K562 (cell line): ENCODE data around the gene MECR. TPM values are rescaled to one million over a fixed set of nuclear protein-coding genes. Genes with fewer than 3 reads are reported as not detected.

Source experiments
- AFF4 ChIP-seq: sonication (generic); formaldehyde crosslinking; IDR thresholded peaks from 2 replicates; pipeline ENCODE4 v1.8.0; 2023; ENCODE audit warnings: mild to moderate bottlenecking, missing genetic modification reagents
- ARID1B ChIP-seq: fragments of 450-650 bp; IDR thresholded peaks from 2 replicates; pipeline ENCODE4 v1.6.1; 2016; ENCODE audit warnings: antibody characterized with exemption, mild to moderate bottlenecking, inconsistent platforms
- CCNT2 ChIP-seq: IDR thresholded peaks from 2 replicates; pipeline ENCODE4 v1.6.1; 2011; ENCODE audit warnings: borderline replicate concordance, low read depth, mild to moderate bottlenecking, moderate library complexity, mixed read lengths, low read length; ENCODE audit not compliant: insufficient read length; ENCODE audit errors: extremely low read depth
- FOXK2 ChIP-seq, 2 experiments: fragments of 450-650 bp; IDR thresholded peaks in 1 of 2; conservative IDR thresholded peaks in 1 of 2; 2 replicates each; pipeline ENCODE4 v1.6.1; 2016; ENCODE audit warnings: low read depth in 2 of 2, mild to moderate bottlenecking in 1 of 2
- HDAC1 ChIP-seq, 2 experiments: fragments of 450-650 bp; IDR thresholded peaks; 2 replicates each; pipeline ENCODE4 v1.6.1; 2016 to 2017; ENCODE audit warnings: inconsistent platforms in 1 of 2, mild to moderate bottlenecking in 1 of 2, moderate library complexity in 1 of 2
- HDAC3 ChIP-seq: fragments of 450-650 bp; IDR thresholded peaks from 2 replicates; pipeline ENCODE4 v1.6.1; 2018; ENCODE audit warnings: borderline replicate concordance, mild to moderate bottlenecking, moderate library complexity; ENCODE audit not compliant: partially characterized antibody
- MITF ChIP-seq: IDR thresholded peaks from 2 replicates; pipeline ENCODE4 v1.6.1; 2014; ENCODE audit warnings: antibody characterized with exemption
- MTA2 ChIP-seq: fragments of 450-650 bp; IDR thresholded peaks from 2 replicates; pipeline ENCODE4 v1.6.1; 2016; ENCODE audit warnings: low read depth
- NFE2 ChIP-seq: IDR thresholded peaks from 2 replicates; pipeline ENCODE4 v1.6.1; 2014; ENCODE audit warnings: antibody characterized with exemption, low read depth
- PATZ1 ChIP-seq: fragments of 250-450 bp; sonication (Bioruptor Pico); IDR thresholded peaks from 2 replicates; pipeline ENCODE4 v1.5.0; 2020; ENCODE audit warnings: mild to moderate bottlenecking, borderline replicate concordance
- PRDM10 ChIP-seq: fragments of 450-650 bp; IDR thresholded peaks from 2 replicates; pipeline ENCODE4 v1.6.1; 2018; ENCODE audit not compliant: partially characterized antibody
- SOX6 ChIP-seq: fragments of 450-650 bp; IDR thresholded peaks from 2 replicates; pipeline ENCODE4 v1.6.1; 2014; ENCODE audit warnings: mild to moderate bottlenecking
- TBL1XR1 ChIP-seq, 2 experiments: IDR thresholded peaks; 2 replicates each; pipeline ENCODE4 v1.6.1; 2012; ENCODE audit warnings: improper control_type of control experiment in 2 of 2, low read length in 2 of 2, mild to moderate bottlenecking in 1 of 2
- TCF3 ChIP-seq: sonication (generic); formaldehyde crosslinking; IDR thresholded peaks from 2 replicates; pipeline ENCODE4 v1.4.0; 2020; ENCODE audit warnings: mild to moderate bottlenecking, missing genetic modification reagents
- ZEB2 ChIP-seq: fragments of 450-650 bp; IDR thresholded peaks from 2 replicates; pipeline ENCODE4 v1.6.1; 2016
- ZKSCAN3 ChIP-seq: fragments of 250-450 bp; sonication (Bioruptor Pico); IDR thresholded peaks from 2 replicates; pipeline ENCODE4 v1.4.0; 2020
- ZNF175 ChIP-seq: fragments of 200-800 bp; sonication (Bioruptor generic); IDR thresholded peaks from 2 replicates; pipeline ENCODE4 v1.6.1; 2016; ENCODE audit warnings: low read depth, mild to moderate bottlenecking, missing genetic modification characterization, missing compliant biosample characterization
- ZNF23 ChIP-seq: fragments of 250-450 bp; sonication (Bioruptor Pico); IDR thresholded peaks from 2 replicates; pipeline ENCODE4 v1.4.0; 2020; ENCODE audit warnings: mild to moderate bottlenecking
- ZNF41 ChIP-seq: fragments of 250-450 bp; sonication (Bioruptor Pico); conservative IDR thresholded peaks from 2 replicates; pipeline ENCODE4 v1.4.0; 2020; ENCODE audit warnings: mild to moderate bottlenecking
- polyA plus RNA-seq, 8 experiments: library from polyadenylated mRNA; depleted of rRNA in 4 of 8; stranded (reverse) in 5 of 8; unstranded in 3 of 8; fragments of >200 nt; fragmentation: Nextera tagmentation in 2 of 8; fragmentation: Illumina TruSeq in 1 of 8; extraction: Ambion mirVana in 2 of 8; extraction: Trizol in 1 of 8; gene quantifications; 2 replicates each; pipeline versions ENCODE4 v1.2.1 to v1.2.3, GENCODE V29; 2011 to 2014; ENCODE audit warnings: inconsistent platforms in 1 of 8, missing spikeins in 1 of 8
- total RNA-seq, 7 experiments: library from RNA; depleted of rRNA in 6 of 7; stranded (reverse); fragments of >200 nt in 6 of 7; fragmentation: Illumina TruSeq in 2 of 7; extraction: Trizol in 2 of 7; gene quantifications; 2 replicates each; pipeline versions ENCODE4 v1.2.1 to v1.2.3, GENCODE V29; 2011 to 2021; ENCODE audit warnings: low replicate concordance in 1 of 7

Gene MECR
- total and polyA plus RNA-seq, 9 of the 15 experiments (the other 6 are each of a cell fraction or from before 2014, with no cell fraction given): 10.4 to 58.6 (median 42.9) TPM

GRCh38 chr1:29208442-29208841, 22.3 kb downstream of the MECR start (continued):
- TF ChIP-seq ARID1B (peak; percentile 81), AFF4 (CRISPR knock-in tag) (no peak), ZNF23 (CRISPR knock-in tag) (no peak), HDAC1 (IDR thresholded peaks at IDR 0.05) (no peak), PRDM10 (no peak), TBL1XR1 (IDR thresholded peaks at IDR 0.05; ENCODE audit: low read length in 2 of 2) (no peak), PATZ1 (CRISPR knock-in tag) (no peak), ZNF41 (CRISPR knock-in tag) (no peak), FOXK2 (conservative IDR thresholded peaks at IDR 0.05 in 1 of 2, IDR thresholded peaks at IDR 0.05 in 1 of 2; ENCODE audit: low read depth in 2 of 2) (no peak), ZEB2 (peak; percentile 57), MTA2 (peak; percentile 49; the same call in 1 of the 2 replicates), SOX6 (peak; percentile 90), TCF3 (CRISPR knock-in tag) (peak; percentile 46; the same call in 1 of the 2 replicates), CCNT2 (no peak), ZKSCAN3 (CRISPR knock-in tag) (no peak), NFE2 (no peak), MITF (no peak), HDAC3 (no peak), ZNF175 (CRISPR knock-in tag) (no peak)
